Adrenal gland (tissue), 12 donors: ENCODE results near the gene LRRC8C. TPM values are rescaled to one million over a fixed set of nuclear protein-coding genes. Genes with fewer than 3 reads are reported as not detected.
A peak's percentile ranks its signal among the peaks of the same experiment; 100 is the strongest.

ENCODE experiments used
- DNase-seq, 7 donors: peaks; one replicate each; pipeline ENCODE4 v3.0.0-alpha.2; 2019 to 2020
- H3K27ac ChIP-seq, 5 donors: fragments of 200-600 bp; sonication (generic) in 4 of 5; 1 replicate in 3 of 5; 2 replicates in 2 of 5; pipeline versions ENCODE4 v1.5.1 to v1.8.0; 2016 to 2020; ENCODE audit warnings: mild to moderate bottlenecking in 1 of 5
- H3K27me3 ChIP-seq: fragments of 200-600 bp; 2 replicates; pipeline ENCODE4 v1.8.0; 2021
- H3K36me3 ChIP-seq, 2 donors: fragments of 200-600 bp; replicated peaks in 1 of 2; 1 replicate in 1 of 2; 2 replicates in 1 of 2; pipeline versions ENCODE4 v1.5.1 to v1.8.0; 2018 to 2022
- H3K4me1 ChIP-seq, 2 donors: fragments of 200-600 bp; replicated peaks in 1 of 2; 1 replicate in 1 of 2; 2 replicates in 1 of 2; pipeline versions ENCODE4 v1.5.1 to v1.8.0; 2018 to 2021
- H3K4me3 ChIP-seq, 4 donors: fragments of 200-600 bp; sonication (generic) in 3 of 4; one replicate each; pipeline ENCODE4 v1.5.1; 2016 to 2018
- H3K9me3 ChIP-seq, 3 donors: fragments of 200-600 bp; sonication (generic) in 1 of 3; replicated peaks in 1 of 3; 1 replicate in 2 of 3; 2 replicates in 1 of 3; pipeline versions ENCODE4 v1.5.1 to v1.8.0; 2016 to 2021
- CTCF ChIP-seq, 6 experiments: fragments of 450-650 bp in 4 of 6; fragments of 200-600 bp in 2 of 6; sonication (generic) in 1 of 6; IDR thresholded peaks; 1 replicate in 5 of 6; 2 replicates in 1 of 6; pipeline versions ENCODE4 v1.5.1 to v1.8.0; 2016 to 2021; ENCODE audit warnings: antibody characterized with exemption in 6 of 6, mild to moderate bottlenecking in 2 of 6, moderate library complexity in 1 of 6
- POLR2A ChIP-seq, 2 donors: fragments of 450-650 bp; IDR thresholded peaks; one replicate each; pipeline ENCODE4 v1.6.1; 2017; ENCODE audit warnings: antibody characterized with exemption in 2 of 2, mild to moderate bottlenecking in 2 of 2, moderate library complexity in 1 of 2
- WGBS, 4 donors: extraction: QIAGEN DNeasy Blood & Tissue Kit in 2 of 4; methylation state at CpG; one replicate each; pipeline versions ENCODE4 v1.1.5 to v1.1.7; 2013 to 2017; 5-methylcytosine and 5-hydroxymethylcytosine counted together
- intact Hi-C, 2 donors: fragments of 100-400 bp; cut with DNase I; formaldehyde crosslinking; loops; one replicate each; pipeline versions ENCODE4 v1.14.1 to v1.15.0; 2022 to 2023
- polyA plus RNA-seq, 3 donors: library from polyadenylated mRNA; stranded (reverse); fragments of 200-250 nt in 2 of 3; fragments of 350-450 nt in 1 of 3; fragmentation: Illumina TruSeq in 1 of 3; extraction: RNeasy Lipid Tissue Mini Kit (QIAGEN cat#74804) in 1 of 3; gene quantifications; one replicate each; pipeline ENCODE4 v1.2.3, GENCODE V29; 2013 to 2014
- total RNA-seq, 9 donors: library from RNA; depleted of rRNA in 4 of 9; stranded (reverse); fragments of >200 nt in 4 of 9; fragments of 120-200 nt in 1 of 9; fragmentation: NEBNext Ultra II Directional in 1 of 9; extraction: Animal tissue kit (Norgen Biotek cat#: 25700) in 1 of 9; gene quantifications; one replicate each; pipeline versions ENCODE4 v1.1.0 to v1.2.4, GENCODE V29; 2013 to 2023
- donor health status: healthy with polysubstance abuse.
- donor health status: Bipolar disorder and iron deficiency.
- donor health status: DM: yes; HTN: yes; CAD: no.
- donor health status: DM: no; HTN: no; CAD: no.
- donor health status: DM: no; HTN: no; CAD: no.
- donor health status: DM: yes; HTN: yes; CAD: no.

Gene LRRC8C
- total and polyA plus RNA-seq, 12 donors: 6.5 to 33.6 (median 11.9) TPM

GRCh38 chr1:89635825-89636815 lies 3.2 kb downstream of the LRRC8C start:
- H3K36me3 ChIP-seq: no peaks in the 10 kb centered on the region
- no peaks in the 10 kb centered on the region for H3K27me3 ChIP-seq
- TF ChIP-seq CTCF (IDR thresholded peaks at IDR 0.05) (no peak), POLR2A (IDR thresholded peaks at IDR 0.05) (no peak)
- peak in 1 of 7 donors; percentile 27 for DNase-seq
- H3K27ac ChIP-seq: peak overlapping the region in 4 of 5 donors; percentile 11 to 52 (median 24)
- H3K4me1 ChIP-seq: peaks cover 22 to 51% of the 10 kb centered on the region in 2 donors
- 50 to 55% (median 50%) methylated on average over 6 of the region's 6 CpGs for WGBS, 4 donors
- H3K9me3 ChIP-seq: no peaks in the 10 kb centered on the region
- H3K4me3 ChIP-seq: peak overlapping the region in 1 of 4 donors; percentile 14
- intact Hi-C loops: loop anchor here in 1 of 2 donors (10.0 kb wide), 1 partner anchor 59 kb away; no protein-coding TSS in a partner anchor

DNA sequence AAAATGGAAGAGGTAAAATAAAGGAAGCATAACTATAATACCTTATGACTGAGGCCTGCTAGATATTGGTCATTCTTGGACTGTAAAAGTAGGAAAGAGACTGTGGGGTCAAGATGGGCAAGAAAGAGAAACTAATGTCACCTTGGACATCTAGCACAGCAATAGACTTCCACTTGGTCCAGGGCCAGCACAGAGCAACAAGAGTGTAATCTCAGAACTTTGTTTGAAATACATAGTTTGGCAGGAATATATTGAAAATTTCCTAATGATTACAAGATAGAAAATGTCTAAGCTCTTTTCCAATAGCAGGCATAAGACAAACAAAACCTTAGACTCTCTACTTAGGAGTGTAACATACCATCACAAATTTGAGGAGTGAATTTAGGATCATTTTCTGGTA lies 4.6 kb downstream of the LRRC8C start:
- TF ChIP-seq CTCF (IDR thresholded peaks at IDR 0.05): no peak
- no peak for TF ChIP-seq POLR2A (IDR thresholded peaks at IDR 0.05)
- no peak overlapping the region for H3K27ac ChIP-seq
- H3K27me3 ChIP-seq: no peaks in the 10 kb centered on the region
- H3K36me3 ChIP-seq: no peaks in the 10 kb centered on the region
- intact Hi-C loops: loop anchor here in 1 of 2 donors (10.0 kb wide), 1 partner anchor 57 kb away; no protein-coding TSS in a partner anchor
- peaks cover 21 to 50% of the 10 kb centered on the region in 2 donors for H3K4me1 ChIP-seq
- no peaks in the 10 kb centered on the region for H3K9me3 ChIP-seq
- no peak overlapping the region for H3K4me3 ChIP-seq
- no peak for DNase-seq

GRCh38 chr1:89640440-89640839 lies 7.5 kb downstream of the LRRC8C start:
- Histone ChIP-seq H3K36me3 (no peaks in the 10 kb centered on the region), H3K27ac (no peak overlapping the region), H3K4me3 (no peak overlapping the region), H3K9me3 (peaks cover 0 to under 1% (median 0%) of the 10 kb centered on the region in 3 donors), H3K27me3 (no peaks in the 10 kb centered on the region), H3K4me1 (peaks cover 18 to 38% of the 10 kb centered on the region in 2 donors)
- TF ChIP-seq POLR2A (IDR thresholded peaks at IDR 0.05): no peak
- no peak for TF ChIP-seq CTCF (IDR thresholded peaks at IDR 0.05)
- intact Hi-C loops: no loop called here
- no peak for DNase-seq

- no peak for TF ChIP-seq POLR2A (IDR thresholded peaks at IDR 0.05)
- TF ChIP-seq CTCF (IDR thresholded peaks at IDR 0.05): no peak
- Histone ChIP-seq H3K9me3 (peaks cover 0 to 14% (median 0%) of the 10 kb centered on the region in 3 donors), H3K27me3 (no peaks in the 10 kb centered on the region), H3K27ac (no peak overlapping the region), H3K4me3 (no peak overlapping the region), H3K4me1 (peaks cover 7 to 24% of the 10 kb centered on the region in 2 donors), H3K36me3 (no peaks in the 10 kb centered on the region)
- DNase-seq: no peak
- WGBS, 4 donors: 61 to 74% (median 72%) methylated on average over 4 of the region's 4 CpGs
- intact Hi-C loops: no loop called here
Observed at GRCh38 chr1:89641781-89642180, 8.9 kb downstream of the LRRC8C start.
